A549 (cell line): ENCODE results near the gene HUNK.

Experiments used
- CBX2 ChIP-seq: fragments of 200-600 bp; sonication (generic); IDR thresholded peaks from 2 replicates; pipeline ENCODE4 v1.6.1; 2016; ENCODE audit warnings: low read depth, mild to moderate bottlenecking, borderline replicate concordance
- CTCF ChIP-seq: fragments of >200 bp; sonication (Bioruptor Twin); formaldehyde crosslinking; IDR thresholded peaks from 3 replicates; pipeline ENCODE4 v1.5.1; 2016
- EP300 ChIP-seq, 2 experiments: fragments of >200 bp; sonication (Bioruptor Twin); formaldehyde crosslinking; IDR thresholded peaks; 2 replicates in 1 of 2; 3 replicates in 1 of 2; pipeline ENCODE4 v1.6.1; 2016 to 2017
- ESRRA ChIP-seq: fragments of 150-350 bp; IDR thresholded peaks from 2 replicates; pipeline ENCODE4 v1.6.1; 2014; ENCODE audit warnings: mild to moderate bottlenecking, low read length, borderline replicate concordance
- JUN ChIP-seq, 2 experiments: fragments of >200 bp; sonication (Bioruptor Twin); formaldehyde crosslinking; IDR thresholded peaks; 2 replicates in 1 of 2; 3 replicates in 1 of 2; pipeline ENCODE4 v1.6.1; 2016 to 2017
- JUNB ChIP-seq: fragments of >200 bp; sonication (Bioruptor Twin); formaldehyde crosslinking; IDR thresholded peaks from 2 replicates; pipeline ENCODE4 v1.6.1; 2016
- MAX ChIP-seq: IDR thresholded peaks from 2 replicates; pipeline ENCODE4 v1.6.1; 2012
- POLR2A ChIP-seq: IDR thresholded peaks from 2 replicates; pipeline ENCODE4 v1.6.1; 2012; ENCODE audit warnings: mild to moderate bottlenecking, low read length
- REST ChIP-seq: fragments of 200-600 bp; sonication (generic); IDR thresholded peaks from 2 replicates; pipeline ENCODE4 v1.6.1; 2016; ENCODE audit warnings: antibody characterized with exemption, mild to moderate bottlenecking, moderate library complexity
- SMC3 ChIP-seq: fragments of >200 bp; sonication (Bioruptor Twin); formaldehyde crosslinking; IDR thresholded peaks from 3 replicates; pipeline ENCODE4 v1.6.1; 2018; ENCODE audit warnings: inconsistent platforms
- USF2 ChIP-seq: fragments of 450-650 bp; IDR thresholded peaks from 2 replicates; pipeline ENCODE4 v1.6.1; 2014; ENCODE audit warnings: antibody characterized with exemption
- ZFP36 ChIP-seq: fragments of 450-650 bp; IDR thresholded peaks from 2 replicates; pipeline ENCODE4 v1.6.1; 2014; ENCODE audit warnings: borderline replicate concordance; ENCODE audit not compliant: partially characterized antibody

GRCh38 chr21:31869750-31870149 lies 3.1 kb upstream of the HUNK start:
- TF ChIP-seq USF2 (no peak), CBX2 (no peak), CTCF (no peak), ESRRA (no peak), EP300 (IDR thresholded peaks at IDR 0.05) (no peak), JUN (IDR thresholded peaks at IDR 0.05) (no peak), SMC3 (no peak), MAX (no peak), POLR2A (no peak), JUNB (no peak), REST (no peak), ZFP36 (no peak)
